ENCODE data around the gene ARHGAP42.

ARHGAP42 gene

DNA sequence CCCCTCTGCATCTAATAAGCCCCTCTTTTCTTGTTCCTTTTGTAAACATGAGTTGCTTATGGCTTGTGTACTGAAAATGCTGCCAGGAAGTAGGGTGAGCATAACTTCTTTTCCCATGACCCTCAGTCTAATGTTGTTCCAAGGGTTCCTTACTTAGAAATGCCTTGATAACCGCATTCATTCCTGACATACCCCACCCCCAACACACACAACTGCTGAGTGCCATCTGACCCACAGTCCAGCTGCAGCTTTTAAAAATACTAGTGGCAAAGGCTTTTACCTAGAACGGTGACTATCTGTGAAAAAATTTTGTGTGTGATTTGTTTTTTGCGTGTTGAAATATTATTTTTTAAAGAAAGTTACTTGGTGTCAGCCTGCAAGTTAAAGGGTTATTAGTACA is 52.6 kb downstream of the ARHGAP42 start:
- no peaks in the 10 kb centered on the region for H3K79me2 ChIP-seq (ENCODE audit: insufficient read depth, low read length)
- DNase-seq (no peak), ATAC-seq (ENCODE audit: insufficient read depth, low read depth) (no peak)
- H3K4me2 ChIP-seq (ENCODE audit: insufficient read depth, low read length) = no peak overlapping the region
- H3K9me3 ChIP-seq (ENCODE audit: insufficient read depth, low read length, severe bottlenecking) = no peaks in the 10 kb centered on the region
- no peaks in the 10 kb centered on the region for H3K27me3 ChIP-seq (ENCODE audit: insufficient read depth, low read length, poor library complexity)
- TF ChIP-seq CTCF (IDR thresholded peaks at IDR 0.05; ENCODE audit: borderline replicate concordance, extremely low read depth, low read length, poor library complexity, severe bottlenecking) = no peak
- no peak for TF ChIP-seq EZH2 (IDR thresholded peaks at IDR 0.05; ENCODE audit: borderline replicate concordance, low read depth, low read length, severe bottlenecking)
- H4K20me1 ChIP-seq (ENCODE audit: insufficient read depth, low read length) = no peaks in the 10 kb centered on the region; the same call in 1 of the 2 replicates
- H2AFZ ChIP-seq (ENCODE audit: low read depth, low read length) = no peak overlapping the region
- H3K4me3 ChIP-seq (ENCODE audit: low read depth in 1 of 2, low read length in 2 of 2) = no peak overlapping the region
- H3K4me1 ChIP-seq (ENCODE audit: insufficient read depth, low read length) = no peaks in the 10 kb centered on the region
- H3K9ac ChIP-seq (ENCODE audit: low read depth, low read length) = no peak overlapping the region
- H3K27ac ChIP-seq (ENCODE audit: low read length) = no peak overlapping the region
- H3K36me3 ChIP-seq (ENCODE audit: insufficient read depth, low read length) = no peaks in the 10 kb centered on the region

- H3K36me3 ChIP-seq (ENCODE audit: insufficient read depth, low read length) = no peaks in the 10 kb centered on the region
- no peak overlapping the region for H2AFZ ChIP-seq (ENCODE audit: low read depth, low read length)
- no peak for ATAC-seq (ENCODE audit: insufficient read depth, low read depth)
- no peak overlapping the region for H3K27ac ChIP-seq (ENCODE audit: low read length)
- no peak for TF ChIP-seq CTCF (IDR thresholded peaks at IDR 0.05; ENCODE audit: borderline replicate concordance, extremely low read depth, low read length, poor library complexity, severe bottlenecking)
- TF ChIP-seq EZH2 (IDR thresholded peaks at IDR 0.05; ENCODE audit: borderline replicate concordance, low read depth, low read length, severe bottlenecking) = no peak
- no peak overlapping the region for H3K4me3 ChIP-seq (ENCODE audit: low read depth in 1 of 2, low read length in 2 of 2)
- no peak for DNase-seq
- no peaks in the 10 kb centered on the region; the same call in 1 of the 2 replicates for H4K20me1 ChIP-seq (ENCODE audit: insufficient read depth, low read length)
- no peaks in the 10 kb centered on the region for H3K27me3 ChIP-seq (ENCODE audit: insufficient read depth, low read length, poor library complexity)
- no peaks in the 10 kb centered on the region for H3K4me1 ChIP-seq (ENCODE audit: insufficient read depth, low read length)
- H3K9me3 ChIP-seq (ENCODE audit: insufficient read depth, low read length, severe bottlenecking) = no peaks in the 10 kb centered on the region
- H3K4me2 ChIP-seq (ENCODE audit: insufficient read depth, low read length) = no peak overlapping the region
- no peak overlapping the region for H3K9ac ChIP-seq (ENCODE audit: low read depth, low read length)
- no peaks in the 10 kb centered on the region for H3K79me2 ChIP-seq (ENCODE audit: insufficient read depth, low read length)
Observed at GRCh38 chr11:100740440-100740839, 53.4 kb downstream of the ARHGAP42 start.

DNA sequence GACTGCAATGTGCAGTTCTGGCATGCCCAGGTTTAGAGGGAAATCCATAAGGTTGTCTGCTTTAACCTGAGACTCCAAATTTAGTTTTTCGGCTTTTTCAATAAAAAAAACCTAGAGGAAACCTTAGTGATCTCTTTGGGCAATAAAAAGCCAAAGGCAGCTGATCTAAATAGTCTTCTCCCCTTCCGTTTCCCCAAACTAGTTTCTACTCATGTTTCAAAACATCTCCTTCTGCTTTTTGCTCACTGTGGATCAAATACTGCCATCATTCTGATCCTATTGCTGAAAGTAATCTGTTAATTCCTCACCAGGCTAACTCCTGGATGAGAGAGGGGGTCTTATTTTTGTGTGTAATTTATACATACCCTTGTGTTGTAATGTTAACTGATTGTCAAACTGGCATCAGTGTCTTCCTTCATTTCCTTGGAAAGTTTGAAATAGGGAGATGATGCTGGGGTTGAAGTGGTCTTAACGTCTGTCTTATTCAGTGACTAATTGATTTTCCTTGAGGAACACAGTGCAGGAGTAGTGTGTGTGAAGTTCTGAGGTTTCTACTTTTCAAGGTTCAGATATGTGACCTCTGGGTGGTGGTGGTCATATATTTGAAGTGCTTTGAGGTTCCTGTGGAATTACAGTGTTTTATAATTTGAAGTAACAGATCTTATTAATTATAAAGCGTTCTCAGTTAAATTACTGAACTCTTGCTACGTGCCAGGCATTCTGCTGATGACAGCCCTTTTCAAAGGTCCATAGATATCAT is 55.0 kb downstream of the ARHGAP42 start:
- no peak overlapping the region for H2AFZ ChIP-seq (ENCODE audit: low read depth, low read length)
- no peaks in the 10 kb centered on the region for H3K36me3 ChIP-seq (ENCODE audit: insufficient read depth, low read length)
- H3K9ac ChIP-seq (ENCODE audit: low read depth, low read length) = no peak overlapping the region
- no peaks in the 10 kb centered on the region for H3K9me3 ChIP-seq (ENCODE audit: insufficient read depth, low read length, severe bottlenecking)
- no peak overlapping the region for H3K4me3 ChIP-seq (ENCODE audit: low read depth in 1 of 2, low read length in 2 of 2)
- no peaks in the 10 kb centered on the region for H3K79me2 ChIP-seq (ENCODE audit: insufficient read depth, low read length)
- TF ChIP-seq CTCF (IDR thresholded peaks at IDR 0.05; ENCODE audit: borderline replicate concordance, extremely low read depth, low read length, poor library complexity, severe bottlenecking) (no peak), EZH2 (IDR thresholded peaks at IDR 0.05; ENCODE audit: borderline replicate concordance, low read depth, low read length, severe bottlenecking) (no peak)
- H3K27ac ChIP-seq (ENCODE audit: low read length) = no peak overlapping the region
- no peaks in the 10 kb centered on the region for H3K4me1 ChIP-seq (ENCODE audit: insufficient read depth, low read length)
- no peak for DNase-seq
- no peak for ATAC-seq (ENCODE audit: insufficient read depth, low read depth)
- no peaks in the 10 kb centered on the region; the same call in 1 of the 2 replicates for H4K20me1 ChIP-seq (ENCODE audit: insufficient read depth, low read length)
- H3K27me3 ChIP-seq (ENCODE audit: insufficient read depth, low read length, poor library complexity) = no peaks in the 10 kb centered on the region
- H3K4me2 ChIP-seq (ENCODE audit: insufficient read depth, low read length) = no peak overlapping the region

Data from DND-41 (cell line).